ENCODE data around the gene MEI1.

GRCh38 chr22:41758231-41758630 is 58.9 kb downstream of the MEI1 start:
- TF ChIP-seq YY1 (IDR thresholded peaks at IDR 0.05; ENCODE audit: insufficient read depth, insufficient read length), result no peak
- no peak for TF ChIP-seq ZNF274 (IDR thresholded peaks at IDR 0.05; ENCODE audit: low read depth, low read length)
- TF ChIP-seq SUZ12 (IDR thresholded peaks at IDR 0.05; ENCODE audit: extremely low read depth, insufficient read depth, insufficient read length), result no peak
